ENCODE measurements around the gene PRPF6.
A peak's percentile ranks its signal among the peaks of the same experiment; 100 is the strongest.

Gene PRPF6

DNA sequence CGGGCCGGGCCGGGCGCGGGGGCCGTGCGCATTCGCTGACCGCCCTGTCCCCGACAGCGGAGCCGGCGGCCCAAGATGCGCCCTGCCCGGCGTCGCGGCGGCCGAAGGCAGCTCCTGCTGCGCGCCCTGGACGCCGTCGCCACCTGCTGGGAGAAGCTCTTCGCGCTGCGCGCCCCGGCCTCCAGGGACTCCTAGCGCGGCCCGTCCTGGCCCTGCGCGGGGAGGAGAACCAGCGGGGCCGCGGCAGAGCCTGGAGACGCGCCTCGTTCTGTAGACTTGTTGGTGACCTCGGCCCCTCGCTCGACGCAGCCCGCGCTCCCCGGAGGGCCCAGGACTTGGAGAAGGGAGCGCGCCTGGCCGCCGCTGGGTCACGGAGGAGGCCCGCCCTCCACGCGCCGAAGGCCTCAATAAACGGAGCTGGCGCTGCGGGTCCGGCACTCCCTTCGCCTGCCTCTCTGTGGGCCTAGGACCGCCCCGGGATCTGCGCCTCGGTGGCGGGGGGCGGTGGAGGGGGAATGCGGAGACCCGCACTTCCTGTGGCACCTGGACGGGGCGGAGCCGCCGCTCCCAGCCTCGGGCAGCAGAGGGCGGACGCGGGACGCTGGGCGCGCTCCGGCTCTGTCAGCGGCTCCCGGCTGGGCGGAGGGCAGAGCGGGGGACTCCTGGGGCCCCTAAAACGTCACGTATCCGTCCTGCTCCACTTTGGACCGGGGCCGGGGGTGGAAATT lies 57.8 kb downstream of the PRPF6 start:
- Histone ChIP-seq H3K9me3 (ENCODE audit: control extremely low read depth in 1 of 5, control insufficient read depth in 4 of 5, insufficient read depth in 2 of 5, low read depth in 1 of 5, low read length in 4 of 5) (no peaks in the 10 kb centered on the region), H3K27ac (ENCODE audit: insufficient read depth in 1 of 2, low read depth in 1 of 2, low read length in 2 of 2, poor library complexity in 1 of 2, severe bottlenecking in 2 of 2) (no peak overlapping the region), H3K4me1 (ENCODE audit: control extremely low read depth in 1 of 4, control insufficient read depth in 4 of 4, insufficient read depth in 4 of 4, low read length in 3 of 4) (peaks cover 10 to 69% (median 63%) of the 10 kb centered on the region in 4 experiments), H3K4me3 (ENCODE audit: control insufficient read depth in 1 of 7, extremely low read depth in 1 of 7, insufficient read depth in 4 of 7, low read depth in 2 of 7, low read length in 6 of 7) (peak overlapping the region; percentile 21 to 78 (median 49)), H3K36me3 (ENCODE audit: control insufficient read depth in 4 of 4, insufficient read depth in 4 of 4, low read length in 3 of 4) (peaks cover 3 to 13% (median 12%) of the 10 kb centered on the region in 4 experiments), H3K27me3 (replicated peaks in 2 of 5; ENCODE audit: control insufficient read depth in 4 of 5, insufficient read depth in 5 of 5, low read length in 4 of 5) (peaks cover 0 to 8% (median 2%) of the 10 kb centered on the region in 5 experiments)
- under 1% methylated on average over 78 of the region's 91 CpGs for WGBS (ENCODE audit: insufficient coverage)
- ChIA-PET CTCF (interaction anchor here (0.7 to 7.5 kb wide), 18 partner anchors 9 to 82 kb away, joined by 3 to 187 read pairs (median 5); partner anchors contain the start of genes PRPF6, RGS19, SAMD10 and SOX18), POLR2A (interaction anchor here (1.0 to 1.8 kb wide), 8 partner anchors 11 to 81 kb away, joined by 3 to 9 read pairs (median 4); partner anchors contain the start of genes OPRL1, RGS19, SAMD10 and SOX18)
- DNase-seq, result peak; percentile 60 to 80 (median 72)

- Histone ChIP-seq H3K36me3 (ENCODE audit: control insufficient read depth in 4 of 4, insufficient read depth in 4 of 4, low read length in 3 of 4) (peaks cover 0 to 6% (median 5%) of the 10 kb centered on the region in 4 experiments), H3K27ac (ENCODE audit: insufficient read depth in 1 of 2, low read depth in 1 of 2, low read length in 2 of 2, poor library complexity in 1 of 2, severe bottlenecking in 2 of 2) (no peak overlapping the region), H3K9me3 (ENCODE audit: control extremely low read depth in 1 of 5, control insufficient read depth in 4 of 5, insufficient read depth in 2 of 5, low read depth in 1 of 5, low read length in 4 of 5) (no peaks in the 10 kb centered on the region), H3K4me3 (ENCODE audit: control insufficient read depth in 1 of 7, extremely low read depth in 1 of 7, insufficient read depth in 4 of 7, low read depth in 2 of 7, low read length in 6 of 7) (peak overlapping the region in 4 of 7 experiments; percentile 21 to 78 (median 60)), H3K4me1 (ENCODE audit: control extremely low read depth in 1 of 4, control insufficient read depth in 4 of 4, insufficient read depth in 4 of 4, low read length in 3 of 4) (peaks cover 10 to 71% (median 66%) of the 10 kb centered on the region in 4 experiments), H3K27me3 (replicated peaks in 2 of 5; ENCODE audit: control insufficient read depth in 4 of 5, insufficient read depth in 5 of 5, low read length in 4 of 5) (peaks cover 0 to 8% (median 2%) of the 10 kb centered on the region in 5 experiments)
- DNase-seq, result no peak
- WGBS (ENCODE audit: insufficient coverage), result 22% methylated on average over 13 of the region's 17 CpGs
- CTCF ChIA-PET, result interaction anchor here (1.0 to 7.5 kb wide), 11 partner anchors 9 to 81 kb away, joined by 3 to 187 read pairs (median 7); partner anchors contain the start of genes PRPF6, RGS19, SAMD10 and SOX18
- POLR2A ChIA-PET, result interaction anchor here (1.3 to 1.8 kb wide), 6 partner anchors 10 to 43 kb away, joined by 3 to 9 read pairs (median 4); partner anchors contain the start of genes OPRL1, RGS19, SOX18 and TCEA2
These were observed 58.6 kb downstream of the PRPF6 start for GRCh38 chr20:64039293-64040160.

DNA sequence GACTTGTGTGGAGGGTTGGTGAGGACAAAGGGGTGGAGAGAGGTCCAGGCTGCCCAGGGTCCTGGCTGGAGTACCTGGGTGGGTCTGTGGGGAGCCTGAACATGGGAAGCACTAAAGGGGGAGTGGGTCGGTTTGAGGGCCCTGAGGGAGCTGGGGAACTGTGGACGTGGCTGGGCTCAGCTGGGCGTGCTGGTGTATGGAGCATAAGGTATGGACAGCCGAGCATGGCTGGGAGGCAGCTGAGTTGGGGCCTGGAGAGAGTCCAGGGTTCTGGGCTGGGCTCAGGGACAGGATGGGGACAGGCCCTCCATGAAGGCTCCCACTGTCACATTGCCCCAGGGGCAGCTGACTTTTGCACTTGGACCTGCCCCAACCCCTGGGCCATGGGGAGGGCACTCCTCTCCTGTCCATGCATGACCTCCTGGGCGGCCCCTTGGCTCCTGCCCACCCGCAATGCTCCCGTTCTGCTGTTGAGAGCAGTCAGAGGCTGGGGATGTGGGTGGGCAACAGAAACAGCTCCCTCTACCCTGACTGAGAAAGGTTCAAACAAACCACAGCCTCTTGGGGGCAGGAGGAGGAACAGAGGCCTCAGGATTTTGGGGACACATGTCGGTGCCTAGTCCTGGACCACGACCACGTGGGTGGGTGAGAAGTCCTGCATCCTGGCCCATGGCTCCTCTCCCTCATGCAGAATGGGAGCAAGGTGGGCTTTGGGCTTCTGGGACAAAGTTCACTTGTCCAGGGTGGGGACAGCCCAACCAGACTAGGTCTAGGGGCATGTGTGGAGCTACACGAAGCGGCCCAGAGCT lies 59.5 kb downstream of the PRPF6 start:
- DNase-seq, result no peak
- H3K4me3 ChIP-seq (ENCODE audit: control insufficient read depth in 1 of 7, extremely low read depth in 1 of 7, insufficient read depth in 4 of 7, low read depth in 2 of 7, low read length in 6 of 7), result peak overlapping the region in 3 of 7 experiments; percentile 1 to 69 (median 43)
- H3K36me3 ChIP-seq (ENCODE audit: control insufficient read depth in 4 of 4, insufficient read depth in 4 of 4, low read length in 3 of 4), result no peaks in the 10 kb centered on the region
- CTCF ChIA-PET, result interaction anchor here (1.1 to 7.5 kb wide), 7 partner anchors 15 to 80 kb away, joined by 3 to 187 read pairs (median 7); partner anchors contain the start of genes PRPF6, SAMD10, SOX18 and TCEA2
- H3K27ac ChIP-seq (ENCODE audit: insufficient read depth in 1 of 2, low read depth in 1 of 2, low read length in 2 of 2, poor library complexity in 1 of 2, severe bottlenecking in 2 of 2), result no peak overlapping the region
- 81% methylated on average over 11 of the region's 12 CpGs for WGBS (ENCODE audit: insufficient coverage)
- POLR2A ChIA-PET, result no interaction called here
- no peaks in the 10 kb centered on the region for H3K9me3 ChIP-seq (ENCODE audit: control extremely low read depth in 1 of 5, control insufficient read depth in 4 of 5, insufficient read depth in 2 of 5, low read depth in 1 of 5, low read length in 4 of 5)
- peaks cover 10 to 79% (median 74%) of the 10 kb centered on the region in 4 experiments for H3K4me1 ChIP-seq (ENCODE audit: control extremely low read depth in 1 of 4, control insufficient read depth in 4 of 4, insufficient read depth in 4 of 4, low read length in 3 of 4)
- peaks cover 0 to 8% (median 2%) of the 10 kb centered on the region in 5 experiments for H3K27me3 ChIP-seq (replicated peaks in 2 of 5; ENCODE audit: control insufficient read depth in 4 of 5, insufficient read depth in 5 of 5, low read length in 4 of 5)

DNA sequence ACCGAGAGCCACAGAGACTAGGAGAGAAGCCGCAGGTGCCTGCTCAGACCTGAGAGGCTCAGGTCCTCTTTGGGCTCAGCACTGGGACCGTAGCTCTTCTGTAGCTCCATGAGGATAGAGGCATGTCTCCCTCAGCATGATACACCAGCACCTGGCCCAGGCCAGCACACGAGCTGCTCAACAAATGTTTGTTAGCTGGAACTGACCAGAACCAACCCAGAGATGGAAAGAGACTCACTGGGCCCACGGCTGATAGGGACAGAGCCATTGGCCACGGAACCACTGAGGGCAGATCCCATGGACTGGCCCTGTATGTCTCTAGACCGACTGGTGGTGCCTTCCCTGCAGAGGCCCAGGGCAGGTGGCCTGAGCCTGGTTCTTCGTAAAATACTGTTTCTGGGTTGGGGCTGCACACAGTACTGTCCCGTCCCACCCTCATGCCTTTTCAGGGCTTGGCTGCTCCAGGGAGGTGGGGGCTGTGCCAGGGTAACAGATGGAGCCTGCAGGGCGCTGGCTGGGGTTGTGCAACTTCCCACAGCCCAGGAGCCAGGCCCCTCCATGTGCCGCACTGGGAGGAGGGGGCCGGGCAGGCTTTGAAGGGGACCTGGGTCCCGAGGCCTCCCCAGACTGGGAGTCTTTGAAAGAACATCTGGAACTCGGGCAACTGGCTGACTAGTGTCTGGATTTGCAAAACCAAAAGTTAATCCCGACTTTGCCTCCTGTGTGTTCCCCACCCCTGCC lies 60.3 kb downstream of the PRPF6 start:
- Histone ChIP-seq H3K36me3 (ENCODE audit: control insufficient read depth in 4 of 4, insufficient read depth in 4 of 4, low read length in 3 of 4) (no peaks in the 10 kb centered on the region), H3K27me3 (replicated peaks in 2 of 5; ENCODE audit: control insufficient read depth in 4 of 5, insufficient read depth in 5 of 5, low read length in 4 of 5) (peaks cover 0 to 8% (median 2%) of the 10 kb centered on the region in 5 experiments), H3K4me3 (ENCODE audit: control insufficient read depth in 1 of 7, extremely low read depth in 1 of 7, insufficient read depth in 4 of 7, low read depth in 2 of 7, low read length in 6 of 7) (peak overlapping the region in 4 of 7 experiments; percentile 43 to 69 (median 58)), H3K9me3 (ENCODE audit: control extremely low read depth in 1 of 5, control insufficient read depth in 4 of 5, insufficient read depth in 2 of 5, low read depth in 1 of 5, low read length in 4 of 5) (no peaks in the 10 kb centered on the region), H3K27ac (ENCODE audit: insufficient read depth in 1 of 2, low read depth in 1 of 2, low read length in 2 of 2, poor library complexity in 1 of 2, severe bottlenecking in 2 of 2) (no peak overlapping the region), H3K4me1 (ENCODE audit: control extremely low read depth in 1 of 4, control insufficient read depth in 4 of 4, insufficient read depth in 4 of 4, low read length in 3 of 4) (peaks cover 10 to 79% (median 75%) of the 10 kb centered on the region in 4 experiments)
- 54% methylated on average over 12 of the region's 15 CpGs for WGBS (ENCODE audit: insufficient coverage)
- CTCF ChIA-PET, result interaction anchor here (0.8 to 7.5 kb wide), 6 partner anchors 9 to 80 kb away, joined by 3 to 187 read pairs (median 5); partner anchors contain the start of genes SOX18 and TCEA2
- DNase-seq, result peak in 1 of 3 donors; percentile 44
- POLR2A ChIA-PET, result interaction anchor here (0.8 kb wide), 1 partner anchor 37 kb away, joined by 3 read pairs; no protein-coding TSS in a partner anchor

DNA sequence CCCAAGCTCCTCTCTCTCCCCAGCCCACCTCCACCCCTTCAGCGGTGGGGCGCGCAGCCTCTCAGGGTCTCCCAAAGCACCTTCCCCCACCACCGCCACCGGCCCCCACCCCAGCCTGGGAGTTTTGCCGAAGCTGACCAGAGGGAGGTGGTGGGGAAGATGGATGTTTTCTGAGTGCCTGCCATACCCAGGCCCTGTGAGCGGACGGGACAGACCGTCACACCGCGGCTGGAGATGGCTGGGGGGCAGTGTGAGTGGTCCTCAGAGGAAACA lies 60.8 kb downstream of the PRPF6 start:
- WGBS (ENCODE audit: insufficient coverage), result 2% methylated on average over 5 of the region's 11 CpGs
- peaks cover 10 to 77% (median 71%) of the 10 kb centered on the region in 4 experiments for H3K4me1 ChIP-seq (ENCODE audit: control extremely low read depth in 1 of 4, control insufficient read depth in 4 of 4, insufficient read depth in 4 of 4, low read length in 3 of 4)
- no peaks in the 10 kb centered on the region for H3K36me3 ChIP-seq (ENCODE audit: control insufficient read depth in 4 of 4, insufficient read depth in 4 of 4, low read length in 3 of 4)
- peaks cover 0 to 8% (median 2%) of the 10 kb centered on the region in 5 experiments for H3K27me3 ChIP-seq (replicated peaks in 2 of 5; ENCODE audit: control insufficient read depth in 4 of 5, insufficient read depth in 5 of 5, low read length in 4 of 5)
- peak overlapping the region in 5 of 7 experiments; percentile 1 to 69 (median 51) for H3K4me3 ChIP-seq (ENCODE audit: control insufficient read depth in 1 of 7, extremely low read depth in 1 of 7, insufficient read depth in 4 of 7, low read depth in 2 of 7, low read length in 6 of 7)
- ChIA-PET CTCF (interaction anchor here (0.8 to 7.5 kb wide), 4 partner anchors 10 to 35 kb away, joined by 3 to 187 read pairs (median 5); partner anchors contain the start of genes SOX18 and TCEA2), POLR2A (interaction anchor here (0.8 kb wide), 1 partner anchor 36 kb away, joined by 3 read pairs; no protein-coding TSS in a partner anchor)
- no peak for DNase-seq
- H3K9me3 ChIP-seq (ENCODE audit: control extremely low read depth in 1 of 5, control insufficient read depth in 4 of 5, insufficient read depth in 2 of 5, low read depth in 1 of 5, low read length in 4 of 5), result no peaks in the 10 kb centered on the region
- H3K27ac ChIP-seq (ENCODE audit: insufficient read depth in 1 of 2, low read depth in 1 of 2, low read length in 2 of 2, poor library complexity in 1 of 2, severe bottlenecking in 2 of 2), result no peak overlapping the region

All from common myeloid progenitor, CD34-positive (primary cell).